ENCODE measurements around the gene ZBTB33.

DNA sequence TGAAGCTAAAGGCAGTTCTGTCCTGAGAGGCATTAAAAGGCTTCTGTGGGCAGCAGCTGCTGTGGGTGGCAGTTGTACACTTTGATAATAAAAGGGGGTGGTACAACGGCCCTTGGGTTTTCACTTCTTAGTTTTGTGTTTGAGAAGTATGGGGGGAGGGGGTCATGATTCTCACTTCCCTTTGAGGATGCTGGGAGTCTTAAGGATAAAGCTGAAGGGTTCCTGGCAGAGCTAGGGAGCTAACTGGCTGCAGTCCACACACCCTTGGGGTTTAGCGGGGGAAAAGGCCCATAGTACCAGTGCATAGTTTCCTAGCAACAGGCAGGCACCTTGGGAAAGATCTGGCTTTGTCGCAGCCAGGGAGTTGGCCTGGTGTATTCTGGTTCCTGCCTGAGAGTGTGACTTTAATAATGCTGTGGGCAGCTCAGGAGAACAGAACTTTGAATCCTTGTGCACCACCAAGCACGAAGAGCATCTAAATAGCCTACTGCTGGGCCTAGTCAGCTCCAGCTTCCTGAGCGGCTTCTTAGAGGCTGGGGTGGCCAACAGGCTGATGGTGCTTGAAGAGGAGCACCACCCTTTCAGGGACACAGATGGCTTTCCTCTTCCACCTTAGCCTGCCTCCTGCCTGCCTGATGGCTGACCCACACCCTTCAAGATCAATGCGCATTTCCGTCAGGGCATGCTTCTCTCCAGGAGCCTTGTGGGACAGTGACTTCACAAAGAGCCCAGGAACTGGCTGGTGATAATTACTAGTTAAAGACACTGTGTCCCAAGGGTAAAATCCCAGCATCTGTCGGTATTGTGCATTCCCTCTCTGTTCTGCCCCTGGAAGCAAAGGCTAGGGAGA is 12.5 kb downstream of the ZBTB33 start:
- TF ChIP-seq POLR2A (IDR thresholded peaks at IDR 0.05): no peak
- TF ChIP-seq, protein P1, sequence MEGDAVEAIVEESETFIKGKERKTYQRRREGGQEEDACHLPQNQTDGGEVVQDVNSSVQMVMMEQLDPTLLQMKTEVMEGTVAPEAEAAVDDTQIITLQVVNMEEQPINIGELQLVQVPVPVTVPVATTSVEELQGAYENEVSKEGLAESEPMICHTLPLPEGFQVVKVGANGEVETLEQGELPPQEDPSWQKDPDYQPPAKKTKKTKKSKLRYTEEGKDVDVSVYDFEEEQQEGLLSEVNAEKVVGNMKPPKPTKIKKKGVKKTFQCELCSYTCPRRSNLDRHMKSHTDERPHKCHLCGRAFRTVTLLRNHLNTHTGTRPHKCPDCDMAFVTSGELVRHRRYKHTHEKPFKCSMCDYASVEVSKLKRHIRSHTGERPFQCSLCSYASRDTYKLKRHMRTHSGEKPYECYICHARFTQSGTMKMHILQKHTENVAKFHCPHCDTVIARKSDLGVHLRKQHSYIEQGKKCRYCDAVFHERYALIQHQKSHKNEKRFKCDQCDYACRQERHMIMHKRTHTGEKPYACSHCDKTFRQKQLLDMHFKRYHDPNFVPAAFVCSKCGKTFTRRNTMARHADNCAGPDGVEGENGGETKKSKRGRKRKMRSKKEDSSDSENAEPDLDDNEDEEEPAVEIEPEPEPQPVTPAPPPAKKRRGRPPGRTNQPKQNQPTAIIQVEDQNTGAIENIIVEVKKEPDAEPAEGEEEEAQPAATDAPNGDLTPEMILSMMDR (IDR thresholded peaks at IDR 0.05): no peak
